HG03135 (cell line): ENCODE data around the gene LRP1-AS.

Source experiments
- ATAC-seq: cut with Tn5 transposase; IDR thresholded peaks from one replicate; pipeline ENCODE4 v1.9.1; 2021; ENCODE audit warnings: mild to moderate bottlenecking, moderate library complexity; ENCODE audit not compliant: unreplicated experiment

The LRP1-AS gene

GRCh38 chr12:57101892-57102695, 45.3 kb downstream of the LRP1-AS start:
- ATAC-seq, result no peak

DNA sequence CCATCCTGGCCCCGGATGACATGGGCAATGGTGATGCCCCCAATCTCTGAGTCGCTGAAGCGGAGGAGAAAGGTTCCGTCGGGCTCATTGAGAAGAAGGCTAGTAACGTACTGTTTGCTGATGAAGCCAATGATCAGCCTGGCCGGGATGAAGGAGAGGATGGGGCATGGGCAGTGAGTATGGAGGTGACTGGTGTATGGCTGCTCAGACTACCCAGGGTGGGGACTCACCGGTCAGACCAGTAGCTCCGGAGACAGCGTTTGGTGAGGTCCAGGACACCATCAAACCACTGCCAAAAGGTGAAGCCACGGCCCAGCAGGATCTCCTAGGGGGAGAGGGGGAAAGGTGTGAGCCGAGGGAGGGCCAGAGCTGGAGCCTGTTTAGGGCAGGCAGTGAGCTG, 47.7 kb downstream of the LRP1-AS start:
- no peak for ATAC-seq

DNA sequence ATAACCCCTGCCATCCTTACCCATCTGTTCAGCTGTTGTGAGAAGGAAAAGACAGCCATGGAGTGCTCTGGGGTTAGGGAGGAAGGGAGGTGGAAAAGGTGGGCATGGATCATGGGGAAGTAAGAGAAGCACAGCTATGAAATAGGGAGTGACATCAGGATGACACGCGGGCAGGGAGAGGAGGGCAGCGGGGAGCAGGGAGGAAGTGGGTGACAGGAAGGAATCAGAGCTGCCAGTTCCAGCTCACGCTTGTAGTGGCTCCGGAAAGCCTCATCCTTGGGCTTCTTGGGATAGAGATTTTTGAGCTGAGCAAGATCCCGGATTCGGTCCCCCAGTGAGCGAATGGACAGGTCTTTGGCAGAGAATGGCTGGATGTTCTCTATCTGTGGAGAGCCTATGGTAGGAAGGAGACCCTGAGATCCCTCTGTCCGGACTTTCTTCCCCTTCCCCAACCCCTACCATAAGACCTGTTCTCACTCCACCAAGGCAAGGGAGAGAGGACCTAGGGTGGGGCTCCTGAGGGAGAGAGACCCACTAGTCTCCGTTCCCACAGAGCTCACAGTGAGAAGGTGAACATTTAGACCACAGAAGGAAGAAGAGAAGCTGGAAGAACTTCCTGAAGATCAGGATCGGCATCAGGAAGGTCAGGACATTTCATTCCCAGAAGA, 48.2 kb downstream of the LRP1-AS start:
- no peak for ATAC-seq

DNA sequence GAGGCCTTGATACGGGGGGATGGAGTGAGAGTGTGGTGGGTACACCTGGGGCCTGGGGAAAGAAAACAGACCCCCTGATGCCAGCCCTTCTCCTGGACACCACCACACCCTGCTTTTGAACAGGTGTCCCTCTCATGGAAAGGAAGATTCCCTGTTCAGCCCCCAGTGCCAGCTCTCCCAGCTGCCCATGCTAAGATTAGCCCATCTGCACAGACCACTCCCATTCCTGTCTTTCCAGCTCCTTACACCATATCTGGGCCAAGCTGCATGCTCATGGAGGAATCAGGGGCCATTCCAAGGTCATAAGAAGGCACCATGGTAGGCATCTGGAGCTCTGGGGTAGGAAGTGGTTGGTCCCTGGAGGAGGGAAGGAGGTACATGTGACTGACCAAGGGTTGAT, 48.9 kb downstream of the LRP1-AS start:
- no peak for ATAC-seq

- no peak for ATAC-seq
Observed at GRCh38 chr12:57097554-57097835, 49.9 kb downstream of the LRP1-AS start.

DNA sequence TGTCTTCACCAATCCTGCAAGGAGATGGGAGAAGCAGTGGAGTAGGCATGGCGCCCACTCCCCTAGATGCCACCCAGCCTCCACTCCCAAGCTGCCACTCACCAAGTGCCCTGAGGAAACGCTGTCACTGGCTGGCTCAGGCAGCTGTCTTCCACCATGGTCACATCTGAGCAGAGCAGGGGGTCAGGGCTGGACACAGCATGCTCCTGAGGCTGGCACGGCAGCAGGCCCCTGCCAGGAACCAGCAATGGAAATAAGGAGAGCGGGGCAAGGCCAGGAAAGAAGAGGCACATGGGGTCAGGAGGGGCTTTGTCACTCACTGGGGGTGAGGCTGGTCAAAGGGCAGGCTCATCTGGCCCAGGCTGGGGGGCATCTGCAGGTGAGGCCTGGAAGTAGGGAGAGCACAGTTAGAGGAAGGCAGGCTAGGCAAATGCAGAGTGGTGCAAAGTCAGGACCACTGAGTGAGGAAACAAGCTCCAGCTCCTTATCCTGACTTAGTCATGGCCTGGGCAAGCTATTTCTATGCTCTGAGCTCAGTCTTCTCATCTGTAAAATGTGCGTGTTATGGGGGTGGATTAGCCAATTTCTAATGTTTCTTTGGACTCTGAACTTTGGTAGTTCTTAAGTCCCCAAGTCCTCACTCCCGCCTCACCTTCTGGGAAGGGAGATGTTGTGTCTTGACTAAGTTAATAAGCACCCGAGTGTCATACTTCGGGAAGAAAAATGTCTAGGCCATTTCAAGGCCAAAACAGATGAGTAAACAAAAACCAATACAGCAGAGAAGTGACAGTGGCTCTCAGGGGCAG, 50.5 kb downstream of the LRP1-AS start:
- ATAC-seq, result no peak

- no peak for ATAC-seq
Observed at GRCh38 chr12:57096099-57096572, 51.3 kb downstream of the LRP1-AS start.

DNA sequence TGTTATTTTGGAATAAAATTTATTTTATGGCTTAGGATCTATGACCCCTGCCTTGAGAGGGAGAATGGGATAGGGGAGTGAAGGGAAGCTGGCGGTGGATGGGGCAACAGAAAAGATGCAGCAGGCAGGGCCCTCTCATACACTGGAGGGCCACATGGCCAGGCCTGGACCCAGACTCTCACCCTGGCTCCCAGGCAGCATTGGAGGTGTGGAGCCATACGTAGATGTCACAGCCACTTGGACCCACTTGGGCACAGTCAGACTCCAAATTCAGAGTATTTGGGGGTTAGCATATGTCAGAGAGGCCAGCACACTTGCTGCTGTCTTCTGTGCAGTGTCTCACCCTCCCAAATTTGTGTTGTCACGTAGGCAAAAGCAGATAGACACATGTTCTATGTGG, 52.0 kb downstream of the LRP1-AS start:
- ATAC-seq, result no peak
